IMR-90 (cell line): ENCODE results near the gene NUDT9. TPM values are rescaled to one million over a fixed set of nuclear protein-coding genes. Genes with fewer than 3 reads are reported as not detected.
A peak's percentile ranks its signal among the peaks of the same experiment; 100 is the strongest.

Experiments
- ATAC-seq: fragments of 200-7000 bp; cut with Tn5 transposase; 2 replicates; pipeline ENCODE4 v1.9.1; 2020; ENCODE audit warnings: low read depth, mild to moderate bottlenecking, moderate library complexity
- BruUV-seq: library from RNA; stranded (reverse); fragments of 400-500 nt; replicated peaks from 2 replicates; lab custom pipeline; 2021; lab: Mats Ljungman, UMichigan
- CTCF ChIA-PET: fragments of 300-600 bp; formaldehyde crosslinking; extraction: SDS; loops from one replicate; lab custom pipeline; 2021; ENCODE audit warnings: antibody characterized with exemption; lab: Yijun Ruan, JAX
- POLR2A ChIA-PET: fragments of 300-600 bp; sonication (Branson Sonifier 250); formaldehyde crosslinking; loops from one replicate; lab custom pipeline; 2022; ENCODE audit warnings: antibody characterized with exemption; ENCODE audit not compliant: unreplicated experiment; lab: Charles Lee
- DNase-seq: peaks from one replicate; pipeline ENCODE4 v3.0.0; 2013
- H2AFZ ChIP-seq: replicated peaks from 2 replicates; pipeline ENCODE3; 2013; ENCODE audit warnings: low read length, mild to moderate bottlenecking; ENCODE audit not compliant: poor library complexity
- H2AK5ac ChIP-seq: 2 replicates; pipeline ENCODE4 v1.6.1; 2013; ENCODE audit warnings: low read depth, low read length, inconsistent platforms
- H2AK9ac ChIP-seq: replicated peaks from 2 replicates; pipeline ENCODE3; 2013; ENCODE audit warnings: mild to moderate bottlenecking, low read depth, low read length, moderate library complexity; ENCODE audit not compliant: poor library complexity
- H2BK120ac ChIP-seq: 2 replicates; pipeline ENCODE4 v1.6.1; 2013; ENCODE audit warnings: low read depth, low read length, inconsistent platforms
- H2BK15ac ChIP-seq: 3 replicates; pipeline ENCODE4 v1.6.1; 2013; ENCODE audit warnings: low read depth, low read length, inconsistent platforms
- H2BK20ac ChIP-seq: 2 replicates; pipeline ENCODE4 v1.6.1; 2013; ENCODE audit warnings: low read depth, mild to moderate bottlenecking, inconsistent platforms, low read length, moderate library complexity
- H2BK5ac ChIP-seq: 2 replicates; pipeline ENCODE4 v1.6.1; 2013; ENCODE audit warnings: mild to moderate bottlenecking, low read depth, low read length, inconsistent platforms; ENCODE audit not compliant: poor library complexity, severe bottlenecking
- H3K14ac ChIP-seq: replicated peaks from 2 replicates; pipeline ENCODE4 v1.6.1; 2013; ENCODE audit warnings: low read depth, low read length, inconsistent platforms
- H3K18ac ChIP-seq: 2 replicates; pipeline ENCODE4 v1.6.1; 2013; ENCODE audit warnings: low read depth, low read length, control low read depth
- H3K23ac ChIP-seq: 2 replicates; pipeline ENCODE4 v1.6.1; 2013; ENCODE audit warnings: low read depth, low read length, inconsistent platforms
- H3K27ac ChIP-seq: 2 replicates; pipeline ENCODE4 v1.5.1; 2013; ENCODE audit warnings: mild to moderate bottlenecking, control low read depth, low read length; ENCODE audit not compliant: insufficient read depth
- H3K27me3 ChIP-seq: 2 replicates; pipeline ENCODE4 v1.6.1; 2013; ENCODE audit warnings: low read length; ENCODE audit not compliant: control insufficient read depth, insufficient read depth
- H3K36me3 ChIP-seq: 2 replicates; pipeline ENCODE4 v1.6.1; 2013; ENCODE audit warnings: low read length, mixed read lengths; ENCODE audit not compliant: control insufficient read depth, insufficient read depth
- H3K4ac ChIP-seq: 2 replicates; pipeline ENCODE4 v1.6.1; 2013; ENCODE audit warnings: low read depth, low read length, inconsistent platforms
- H3K4me1 ChIP-seq: 2 replicates; pipeline ENCODE4 v1.6.1; 2013; ENCODE audit warnings: low read length, mixed read lengths; ENCODE audit not compliant: control insufficient read depth, insufficient read depth
- H3K4me2 ChIP-seq: 2 replicates; pipeline ENCODE4 v1.6.1; 2013; ENCODE audit warnings: low read depth, mild to moderate bottlenecking, control low read depth, low read length, moderate library complexity
- H3K4me3 ChIP-seq: 2 replicates; pipeline ENCODE4 v1.5.1; 2013; ENCODE audit warnings: low read depth, mild to moderate bottlenecking, control low read depth, low read length, moderate library complexity; ENCODE audit not compliant: insufficient read depth
- H3K56ac ChIP-seq: 2 replicates; pipeline ENCODE4 v1.6.1; 2013; ENCODE audit warnings: low read length, inconsistent platforms; ENCODE audit not compliant: insufficient read depth; ENCODE audit errors: extremely low read depth
- H3K79me1 ChIP-seq, 2 experiments: 2 replicates each; pipeline ENCODE4 v1.6.1; 2013; ENCODE audit warnings: low read length in 2 of 2, inconsistent platforms in 1 of 2, low read depth in 1 of 2
- H3K9ac ChIP-seq: 2 replicates; pipeline ENCODE4 v1.6.1; 2013; ENCODE audit warnings: low read depth, low read length, control low read depth
- H3K9me1 ChIP-seq: 2 replicates; pipeline ENCODE4 v1.6.1; 2013; ENCODE audit warnings: low read length, inconsistent platforms; ENCODE audit not compliant: insufficient read depth
- H3K9me3 ChIP-seq: 2 replicates; pipeline ENCODE4 v1.6.1; 2013; ENCODE audit warnings: low read length; ENCODE audit not compliant: control insufficient read depth, insufficient read depth
- H4K20me1 ChIP-seq: 2 replicates; pipeline ENCODE4 v1.6.1; 2013; ENCODE audit warnings: low read length, inconsistent platforms; ENCODE audit not compliant: insufficient read depth
- H4K5ac ChIP-seq: 2 replicates; pipeline ENCODE4 v1.6.1; 2013; ENCODE audit warnings: mild to moderate bottlenecking, low read depth, low read length, control low read depth
- H4K8ac ChIP-seq, 2 experiments: 2 replicates each; pipeline ENCODE4 v1.6.1; 2013; ENCODE audit warnings: low read depth in 2 of 2, low read length in 2 of 2, control low read depth in 1 of 2, inconsistent platforms in 1 of 2
- H4K91ac ChIP-seq: 2 replicates; pipeline ENCODE4 v1.6.1; 2013; ENCODE audit warnings: low read depth, low read length, inconsistent platforms; ENCODE audit not compliant: insufficient read depth
- MAFK ChIP-seq: IDR thresholded peaks from 2 replicates; pipeline ENCODE4 v1.6.1; 2012; ENCODE audit warnings: low read depth, low read length, improper control_type of control experiment
- RFX5 ChIP-seq: IDR thresholded peaks from 2 replicates; pipeline ENCODE4 v1.8.0; 2012; ENCODE audit warnings: low read depth, mild to moderate bottlenecking, low read length, moderate library complexity
- USF2 ChIP-seq: fragments of 150-350 bp; IDR thresholded peaks from 2 replicates; pipeline ENCODE4 v1.6.1; 2017; ENCODE audit warnings: mild to moderate bottlenecking, antibody characterized with exemption, low read length, low read depth
- WGBS, 2 experiments: methylation state at CpG; one replicate each; pipeline versions ENCODE4 v1.1.5 to v1.1.7; 2013; ENCODE audit warnings: missing lambda C conversion rate in 2 of 2; ENCODE audit not compliant: insufficient read length in 1 of 2; ENCODE audit errors: extremely low coverage in 2 of 2; 5-methylcytosine and 5-hydroxymethylcytosine counted together
- dilution Hi-C: fragments of 300-500 bp; cut with HindIII; formaldehyde crosslinking; loops from one replicate; pipeline ENCODE4 v1.14.3; 2018; ENCODE audit warnings: low sequenced_read_pairs; ENCODE audit not compliant: unreplicated experiment
- in situ Hi-C: fragments of 300-500 bp; cut with MboI; formaldehyde crosslinking; loops from 3 replicates; pipeline ENCODE4 v1.14.3; 2019; ENCODE audit warnings: low sequenced_read_pairs, inconsistent platforms, mixed read lengths
- intact Hi-C: fragments of 100-400 bp; cut with micrococcal nuclease; formaldehyde crosslinking; loops from 2 replicates; pipeline ENCODE4 v1.10.0; 2022
- polyA plus RNA-seq, 3 experiments: library from polyadenylated mRNA; depleted of rRNA; stranded (reverse); fragments of >200 nt; gene quantifications; 2 replicates each; pipeline ENCODE4 v1.2.3, GENCODE V29; 2012; ENCODE audit warnings: low replicate concordance in 1 of 3
- total RNA-seq: library from RNA; depleted of rRNA; stranded (reverse); fragments of >200 nt; gene quantifications from 2 replicates; pipeline ENCODE4 v1.2.3, GENCODE V29; 2012

Gene NUDT9
- total and polyA plus RNA-seq, 2 of the 4 experiments (the other 2 are of a cell fraction), result 10.0 to 23.5 TPM

- Histone ChIP-seq H3K4ac (no peak overlapping the region), H3K4me3 (no peak overlapping the region), H2AK9ac (no peak overlapping the region), H4K20me1 (no peaks in the 10 kb centered on the region), H2BK20ac (no peak overlapping the region), H3K36me3 (no peaks in the 10 kb centered on the region), H3K4me1 (peaks cover 6% of the 10 kb centered on the region; the same call in 1 of the 2 replicates), H3K56ac (no peak overlapping the region), H2BK120ac (no peak overlapping the region), H3K9me1 (no peaks in the 10 kb centered on the region), H3K14ac (no peak overlapping the region), H4K5ac (no peak overlapping the region), H2BK5ac (no peak overlapping the region), H3K18ac (no peak overlapping the region), H2BK15ac (no peak overlapping the region), H3K4me2 (no peak overlapping the region; the same call in 1 of the 2 replicates), H4K8ac (no peak overlapping the region), H3K27ac (no peak overlapping the region), H3K23ac (no peak overlapping the region), H3K9me3 (no peaks in the 10 kb centered on the region), H2AFZ (no peak overlapping the region), H4K91ac (no peak overlapping the region), H2AK5ac (no peak overlapping the region), H3K27me3 (no peaks in the 10 kb centered on the region), H3K79me1 (no peaks in the 10 kb centered on the region), H3K9ac (no peak overlapping the region)
- dilution Hi-C loops (no loop called here), intact Hi-C loops (no loop called here), in situ Hi-C loops (no loop called here)
- CTCF ChIA-PET, result no interaction called here
- TF ChIP-seq RFX5 (no peak), MAFK (no peak), USF2 (peak; percentile 25; the same call in 1 of the 2 replicates)
- no TSS peak for BruUV-seq
- POLR2A ChIA-PET, result no interaction called here
- no CpG with 5 or more reads among the region's 2 CpGs for WGBS, 2 experiments
- DNase-seq, result peak; percentile 30
- peak; percentile 42 for ATAC-seq
Measured at GRCh38 chr4:87410157-87410556, 12.2 kb upstream of the NUDT9 start.
